ENCODE results near the gene PSORS1C2.

DNA sequence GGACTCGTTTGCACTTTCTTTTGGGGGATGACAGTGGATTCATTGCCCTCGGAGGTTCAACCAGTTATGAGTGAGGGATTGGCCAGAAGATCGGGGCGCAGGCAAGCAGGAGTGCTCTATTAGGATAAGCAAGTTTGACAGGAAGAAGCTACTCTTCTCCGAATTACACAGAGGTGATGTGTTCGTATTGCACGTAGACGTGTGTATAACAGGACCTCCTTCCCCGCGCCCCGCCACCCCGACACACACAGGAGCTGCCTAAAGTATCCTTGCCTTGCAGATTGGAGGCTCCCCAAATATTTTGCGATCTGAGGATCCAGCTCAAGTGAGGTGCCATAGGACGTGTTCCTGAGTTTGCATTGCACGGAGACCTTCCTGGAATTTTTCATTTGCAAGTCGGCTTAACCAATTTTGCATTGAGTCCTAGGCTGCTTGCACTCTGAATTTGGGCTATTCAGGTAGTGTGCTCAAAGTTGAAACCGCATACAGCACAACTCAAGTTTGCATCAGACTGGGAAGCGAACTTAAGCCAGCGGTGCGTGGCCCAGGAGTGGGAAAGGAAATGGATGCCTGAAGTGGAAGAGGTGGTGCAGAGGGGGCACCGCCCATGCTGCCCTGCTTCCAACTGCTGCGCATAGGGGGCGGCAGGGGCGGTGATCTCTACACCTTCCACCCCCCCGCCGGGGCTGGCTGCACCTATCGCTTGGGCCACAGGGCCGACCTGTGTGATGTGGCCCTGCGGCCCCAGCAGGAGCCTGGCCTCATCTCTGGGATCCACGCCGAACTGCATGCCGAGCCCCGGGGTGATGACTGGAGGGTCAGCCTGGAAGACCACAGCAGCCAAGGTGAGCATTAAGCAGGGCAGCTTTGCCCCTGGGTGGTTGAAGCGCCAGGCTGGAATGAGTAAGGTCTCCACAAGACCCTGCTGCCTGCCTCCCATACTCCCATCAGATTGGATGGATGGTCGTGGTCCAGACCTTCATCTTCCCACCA lies 20.3 kb upstream of the PSORS1C2 start:
- no peak for TF ChIP-seq POLR2A (IDR thresholded peaks at IDR 0.05)
- TF ChIP-seq, protein P1, sequence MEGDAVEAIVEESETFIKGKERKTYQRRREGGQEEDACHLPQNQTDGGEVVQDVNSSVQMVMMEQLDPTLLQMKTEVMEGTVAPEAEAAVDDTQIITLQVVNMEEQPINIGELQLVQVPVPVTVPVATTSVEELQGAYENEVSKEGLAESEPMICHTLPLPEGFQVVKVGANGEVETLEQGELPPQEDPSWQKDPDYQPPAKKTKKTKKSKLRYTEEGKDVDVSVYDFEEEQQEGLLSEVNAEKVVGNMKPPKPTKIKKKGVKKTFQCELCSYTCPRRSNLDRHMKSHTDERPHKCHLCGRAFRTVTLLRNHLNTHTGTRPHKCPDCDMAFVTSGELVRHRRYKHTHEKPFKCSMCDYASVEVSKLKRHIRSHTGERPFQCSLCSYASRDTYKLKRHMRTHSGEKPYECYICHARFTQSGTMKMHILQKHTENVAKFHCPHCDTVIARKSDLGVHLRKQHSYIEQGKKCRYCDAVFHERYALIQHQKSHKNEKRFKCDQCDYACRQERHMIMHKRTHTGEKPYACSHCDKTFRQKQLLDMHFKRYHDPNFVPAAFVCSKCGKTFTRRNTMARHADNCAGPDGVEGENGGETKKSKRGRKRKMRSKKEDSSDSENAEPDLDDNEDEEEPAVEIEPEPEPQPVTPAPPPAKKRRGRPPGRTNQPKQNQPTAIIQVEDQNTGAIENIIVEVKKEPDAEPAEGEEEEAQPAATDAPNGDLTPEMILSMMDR (IDR thresholded peaks at IDR 0.05), result no peak

Data from testis (tissue), 2 donors.